Epithelial cell of proximal tubule (primary cell): Measurements from ENCODE around the gene ZFP57. TPM values are rescaled to one million over a fixed set of nuclear protein-coding genes. Genes with fewer than 3 reads are reported as not detected.

Experiments used
- DNase-seq: peaks from one replicate; pipeline ENCODE4 v3.0.0-alpha.2; 2011; ENCODE audit warnings: low read depth
- H3K4me3 ChIP-seq: 2 replicates; pipeline ENCODE4 v1.5.1; 2011; ENCODE audit warnings: low read depth, mild to moderate bottlenecking, low read length
- total RNA-seq: library from RNA; depleted of rRNA; stranded (reverse); fragments of >200 nt; gene quantifications from 2 replicates; pipeline ENCODE4 v1.2.3, GENCODE V29; 2015
- TF ChIP-seq, protein P1 (sequence below): conservative IDR thresholded peaks from 2 replicates; pipeline ENCODE4 v1.5.1; 2012; ENCODE audit warnings: low read depth, mild to moderate bottlenecking, low read length

The ZFP57 gene
- total RNA-seq, 1 donor from 2014 or later = 0.12 TPM

DNA sequence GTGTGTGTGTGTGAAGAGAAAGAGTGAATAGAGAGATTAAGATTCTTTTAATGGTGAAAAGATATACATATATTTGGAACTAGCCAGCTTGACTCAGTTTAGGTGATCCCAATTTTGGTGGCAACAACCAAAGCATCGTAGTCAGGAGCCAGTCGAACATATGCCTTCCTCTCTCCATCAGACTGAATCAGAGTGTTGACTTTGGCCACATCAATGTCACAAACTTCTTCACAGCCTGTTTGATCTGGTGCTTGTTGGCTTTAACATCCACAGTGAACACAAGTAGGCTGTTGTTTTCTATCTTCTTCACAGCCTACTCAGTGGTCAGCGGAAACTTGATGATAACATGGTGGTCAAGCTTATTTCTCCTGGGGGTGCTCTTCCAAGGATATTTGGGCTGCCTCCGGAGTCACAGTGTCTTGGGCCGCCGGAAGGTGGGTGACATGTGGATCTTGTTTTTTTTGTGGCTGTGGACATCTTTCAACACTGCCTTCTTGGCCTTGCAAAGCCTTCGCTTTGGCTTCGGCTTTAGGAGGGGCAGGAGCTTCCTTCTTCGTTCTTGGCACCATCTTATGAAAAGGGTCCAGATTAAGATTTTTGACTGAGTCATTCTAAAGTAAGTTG lies 45.7 kb upstream of the ZFP57 start:
- TF ChIP-seq, protein P1, sequence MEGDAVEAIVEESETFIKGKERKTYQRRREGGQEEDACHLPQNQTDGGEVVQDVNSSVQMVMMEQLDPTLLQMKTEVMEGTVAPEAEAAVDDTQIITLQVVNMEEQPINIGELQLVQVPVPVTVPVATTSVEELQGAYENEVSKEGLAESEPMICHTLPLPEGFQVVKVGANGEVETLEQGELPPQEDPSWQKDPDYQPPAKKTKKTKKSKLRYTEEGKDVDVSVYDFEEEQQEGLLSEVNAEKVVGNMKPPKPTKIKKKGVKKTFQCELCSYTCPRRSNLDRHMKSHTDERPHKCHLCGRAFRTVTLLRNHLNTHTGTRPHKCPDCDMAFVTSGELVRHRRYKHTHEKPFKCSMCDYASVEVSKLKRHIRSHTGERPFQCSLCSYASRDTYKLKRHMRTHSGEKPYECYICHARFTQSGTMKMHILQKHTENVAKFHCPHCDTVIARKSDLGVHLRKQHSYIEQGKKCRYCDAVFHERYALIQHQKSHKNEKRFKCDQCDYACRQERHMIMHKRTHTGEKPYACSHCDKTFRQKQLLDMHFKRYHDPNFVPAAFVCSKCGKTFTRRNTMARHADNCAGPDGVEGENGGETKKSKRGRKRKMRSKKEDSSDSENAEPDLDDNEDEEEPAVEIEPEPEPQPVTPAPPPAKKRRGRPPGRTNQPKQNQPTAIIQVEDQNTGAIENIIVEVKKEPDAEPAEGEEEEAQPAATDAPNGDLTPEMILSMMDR = no peak
- H3K4me3 ChIP-seq = no peak overlapping the region
- DNase-seq = no peak

DNA sequence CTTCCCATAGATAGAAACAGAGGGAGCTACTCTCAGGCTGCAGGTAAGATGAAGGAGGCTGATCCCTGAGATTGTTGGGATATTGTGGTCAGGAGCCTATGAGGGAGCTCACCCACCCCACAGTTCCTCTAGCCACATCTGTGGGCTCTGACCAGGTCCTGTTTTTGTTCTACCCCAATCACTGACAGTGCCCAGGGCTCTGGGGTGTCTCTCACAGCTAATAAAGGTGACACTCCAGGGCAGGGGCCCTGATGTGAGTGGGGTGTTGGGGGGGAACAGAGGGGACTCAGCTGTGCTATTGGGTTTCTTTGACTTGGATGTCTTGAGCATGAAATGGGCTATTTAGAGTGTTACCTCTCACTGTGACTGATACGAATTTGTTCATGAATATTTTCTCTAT lies 45.0 kb upstream of the ZFP57 start:
- TF ChIP-seq, protein P1 = no peak

DNA sequence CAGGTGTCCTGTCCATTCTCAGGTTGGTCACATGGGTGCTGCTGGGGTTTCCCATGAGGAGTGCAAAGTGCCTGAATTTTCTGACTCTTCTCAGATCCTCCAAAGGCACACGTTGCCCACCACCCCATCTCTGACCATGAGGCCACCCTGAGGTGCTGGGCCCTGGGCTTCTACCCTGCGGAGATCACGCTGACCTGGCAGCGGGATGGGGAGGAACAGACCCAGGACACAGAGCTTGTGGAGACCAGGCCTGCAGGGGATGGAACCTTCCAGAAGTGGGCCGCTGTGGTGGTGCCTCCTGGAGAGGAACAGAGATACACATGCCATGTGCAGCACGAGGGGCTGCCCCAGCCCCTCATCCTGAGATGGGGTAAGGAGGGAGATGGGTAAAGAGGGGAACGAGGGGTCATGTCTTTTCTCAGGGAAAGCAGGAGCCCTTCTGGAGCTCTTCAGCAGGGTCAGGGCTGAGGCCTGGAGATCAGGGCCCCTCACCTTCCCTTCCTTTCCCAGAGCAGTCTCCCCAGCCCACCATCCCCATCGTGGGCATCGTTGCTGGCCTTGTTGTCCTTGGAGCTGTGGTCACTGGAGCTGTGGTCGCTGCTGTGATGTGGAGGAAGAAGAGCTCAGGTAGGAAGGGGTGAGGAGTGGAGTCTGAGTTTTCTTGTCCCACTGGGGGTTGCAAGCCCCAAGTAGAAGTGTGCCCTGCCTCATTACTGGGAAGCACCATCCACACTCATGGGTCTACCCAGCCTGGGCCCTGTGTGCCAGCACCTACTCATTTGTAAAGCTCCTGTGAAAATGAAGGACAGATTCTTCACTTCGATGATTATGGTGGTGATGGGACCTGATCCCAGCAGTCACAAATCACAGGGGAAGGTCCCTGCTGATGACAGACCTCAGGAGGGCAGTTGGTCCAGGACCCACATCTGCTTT lies 44.3 kb upstream of the ZFP57 start:
- no peak for DNase-seq
- no peak overlapping the region for H3K4me3 ChIP-seq
- TF ChIP-seq, protein P1 = no peak

More for the DNA sequence above, 45.0 kb upstream of the ZFP57 start:
- no peak for DNase-seq
- no peak overlapping the region for H3K4me3 ChIP-seq

DNA sequence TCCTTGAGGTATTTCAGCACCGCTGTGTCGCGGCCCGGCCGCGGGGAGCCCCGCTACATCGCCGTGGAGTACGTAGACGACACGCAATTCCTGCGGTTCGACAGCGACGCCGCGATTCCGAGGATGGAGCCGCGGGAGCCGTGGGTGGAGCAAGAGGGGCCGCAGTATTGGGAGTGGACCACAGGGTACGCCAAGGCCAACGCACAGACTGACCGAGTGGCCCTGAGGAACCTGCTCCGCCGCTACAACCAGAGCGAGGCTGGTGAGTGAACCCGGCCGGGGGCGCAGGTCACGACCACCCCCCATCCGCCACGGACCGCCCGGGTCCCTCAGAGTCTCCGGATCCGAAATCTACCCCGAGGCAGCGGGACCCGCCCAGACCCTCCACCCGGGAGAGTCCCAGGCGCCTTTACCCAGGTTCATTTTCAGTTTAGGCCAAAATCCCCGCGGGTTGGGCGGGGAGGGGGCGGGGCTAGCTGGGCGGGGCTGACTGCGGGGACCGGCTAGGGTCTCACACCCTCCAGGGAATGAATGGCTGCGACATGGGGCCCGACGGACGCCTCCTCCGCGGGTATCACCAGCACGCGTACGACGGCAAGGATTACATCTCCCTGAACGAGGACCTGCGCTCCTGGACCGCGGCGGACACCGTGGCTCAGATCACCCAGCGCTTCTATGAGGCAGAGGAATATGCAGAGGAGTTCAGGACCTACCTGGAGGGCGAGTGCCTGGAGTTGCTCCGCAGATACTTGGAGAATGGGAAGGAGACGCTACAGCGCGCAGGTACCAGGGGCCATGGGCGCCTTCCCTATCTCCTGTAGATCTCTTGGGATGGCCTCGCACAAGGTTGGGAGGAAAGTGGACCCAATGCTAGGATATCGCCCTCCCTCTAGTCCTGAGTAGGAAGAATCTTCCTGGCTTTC lies 43.0 kb upstream of the ZFP57 start:
- no peak for DNase-seq
- TF ChIP-seq, protein P1 = no peak
- peak overlapping the region; percentile 82 for H3K4me3 ChIP-seq

DNA sequence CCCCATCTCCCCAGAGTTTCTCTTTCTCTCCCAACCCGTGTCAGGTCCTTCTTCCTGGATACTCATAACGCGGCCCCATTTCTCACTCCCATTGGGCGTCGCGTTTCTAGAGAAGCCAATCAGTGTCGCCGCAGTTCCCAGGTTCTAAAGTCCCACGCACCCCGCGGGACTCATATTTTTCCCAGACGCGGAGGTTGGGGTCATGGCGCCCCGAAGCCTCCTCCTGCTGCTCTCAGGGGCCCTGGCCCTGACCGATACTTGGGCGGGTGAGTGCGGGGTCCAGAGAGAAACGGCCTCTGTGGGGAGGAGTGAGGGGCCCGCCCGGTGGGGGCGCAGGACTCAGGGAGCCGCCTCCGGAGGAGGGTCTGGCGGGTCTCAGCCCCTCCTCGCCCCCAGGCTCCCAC lies 42.3 kb upstream of the ZFP57 start, which contains the start of gene HLA-F:
TSS of gene HLA-F (plus strand) at position 173 of the 404 bp plus-strand sequence. CDS start at position 203, 30 bp downstream.
- peak within 1 kb of the TSS; percentile 82 for H3K4me3 ChIP-seq
- DNase-seq = no peak
- TF ChIP-seq, protein P1 = no peak

DNA sequence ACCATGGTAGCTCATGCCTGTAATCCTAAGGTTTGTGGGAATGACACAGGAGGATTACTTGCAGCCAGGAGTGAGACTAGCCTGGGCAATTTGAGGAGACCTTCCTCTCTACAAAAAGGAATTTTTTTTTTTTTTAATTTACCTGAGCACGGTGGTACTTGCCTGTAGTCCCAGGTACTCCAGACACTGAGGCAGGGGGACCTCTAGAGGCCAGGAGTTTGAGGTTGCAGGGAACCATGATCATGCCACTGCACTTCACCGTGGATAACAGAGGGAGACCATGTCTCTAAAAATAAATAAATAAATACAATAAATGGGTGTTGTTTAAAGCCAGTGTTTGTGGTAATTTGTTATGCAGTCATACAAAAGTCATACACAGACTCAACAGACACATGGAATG lies 39.9 kb upstream of the ZFP57 start:
- no peak for DNase-seq
- TF ChIP-seq, protein P1 = peak; percentile 38
- no peak overlapping the region for H3K4me3 ChIP-seq
